Epithelial cell of esophagus (primary cell): ENCODE data around the gene PDE11A.
A peak's percentile ranks its signal among the peaks of the same experiment; 100 is the strongest.

ENCODE experiments used
- DNase-seq: peaks from one replicate; pipeline ENCODE4 v3.0.0; 2010; ENCODE audit warnings: low read depth
- H3K4me3 ChIP-seq: 2 replicates; pipeline ENCODE4 v1.5.1; 2011; ENCODE audit warnings: mild to moderate bottlenecking, low read length, control low read depth
- CTCF ChIP-seq: IDR thresholded peaks from 2 replicates; pipeline ENCODE4 v1.5.1; 2011; ENCODE audit warnings: low read depth, mild to moderate bottlenecking, low read length, control low read depth, inconsistent platforms; ENCODE audit not compliant: insufficient read depth; ENCODE audit errors: missing control alignments

The PDE11A gene

GRCh38 chr2:177998006-177998405 is 74.6 kb downstream of the PDE11A start:
- peak; percentile 39 for DNase-seq
- H3K4me3 ChIP-seq: no peak overlapping the region
- TF ChIP-seq CTCF: no peak

GRCh38 chr2:177992992-177993391 is 79.6 kb downstream of the PDE11A start:
- DNase-seq: no peak
- no peak overlapping the region for H3K4me3 ChIP-seq
- no peak for TF ChIP-seq CTCF

DNA sequence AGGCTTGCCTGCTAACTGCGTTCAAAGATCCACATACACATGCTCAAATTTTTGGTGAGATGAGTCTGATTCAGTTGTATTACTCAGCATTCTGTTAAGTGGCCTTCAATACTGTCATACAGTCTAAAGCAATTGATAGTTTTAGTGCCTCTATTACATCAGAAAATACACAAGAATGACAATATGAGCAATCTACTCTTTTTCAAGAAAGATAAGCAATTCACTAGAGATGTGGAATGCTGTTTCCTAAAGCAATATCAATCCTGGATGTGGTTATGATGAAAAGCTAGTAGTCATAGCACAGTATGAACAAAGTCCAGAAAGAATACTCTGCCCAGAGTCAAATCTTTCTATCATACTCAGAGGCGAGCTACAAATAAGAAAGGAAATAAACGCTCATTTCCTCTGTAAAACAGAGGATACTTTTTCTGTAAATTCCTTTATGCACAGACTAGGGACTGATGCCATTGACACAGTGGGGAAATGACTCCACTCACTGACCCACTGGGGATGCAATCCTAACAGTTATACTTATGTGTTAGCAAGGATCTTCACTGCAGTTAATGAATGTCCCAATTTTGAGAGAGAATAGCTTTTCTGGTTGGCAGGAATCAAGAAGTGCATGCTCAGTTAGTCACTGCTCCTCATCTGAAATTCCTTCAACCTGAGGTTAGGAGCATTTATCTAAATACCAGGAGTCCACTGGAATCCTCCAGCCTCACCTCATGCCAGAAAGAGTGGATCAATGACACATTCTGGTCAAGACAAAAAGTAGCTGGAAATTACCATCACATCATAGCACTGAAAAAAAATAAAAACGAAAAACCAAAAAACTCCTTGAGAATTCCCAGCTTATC is 83.3 kb downstream of the PDE11A start:
- no peak overlapping the region for H3K4me3 ChIP-seq
- DNase-seq: no peak
- no peak for TF ChIP-seq CTCF

GRCh38 chr2:177984749-177985148 is 87.8 kb downstream of the PDE11A start:
- H3K4me3 ChIP-seq: no peak overlapping the region
- no peak for TF ChIP-seq CTCF
- no peak for DNase-seq

DNA sequence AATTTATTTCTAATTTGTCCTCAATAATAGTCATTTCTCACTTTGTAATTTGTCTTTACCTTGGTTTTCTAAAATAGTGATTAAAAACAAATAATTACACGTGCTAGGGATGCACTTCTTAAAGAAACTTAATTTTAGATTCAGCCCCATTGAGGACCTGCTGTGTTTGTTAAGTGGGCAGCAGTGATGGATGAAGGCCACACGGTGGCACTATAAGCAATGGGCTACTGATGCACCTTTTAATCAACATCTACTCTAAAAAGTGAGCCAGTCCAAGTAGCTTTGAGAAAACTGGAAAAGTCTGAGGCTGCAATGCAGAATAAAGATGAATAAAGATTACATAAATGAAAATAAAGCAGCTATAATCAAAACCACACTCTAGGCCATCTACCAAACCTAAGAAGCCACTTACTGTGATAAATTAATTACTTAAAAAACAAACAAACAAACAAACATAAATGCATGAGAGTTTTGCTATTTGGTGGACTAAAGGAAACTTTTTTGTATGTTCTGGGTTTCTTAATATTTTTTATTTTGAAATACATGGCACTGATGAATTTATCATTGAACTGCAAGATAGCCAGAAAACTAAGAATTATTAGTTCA is 89.3 kb downstream of the PDE11A start:
- DNase-seq: peak; percentile 71
- TF ChIP-seq CTCF: peak; percentile 98
- H3K4me3 ChIP-seq: no peak overlapping the region

DNA sequence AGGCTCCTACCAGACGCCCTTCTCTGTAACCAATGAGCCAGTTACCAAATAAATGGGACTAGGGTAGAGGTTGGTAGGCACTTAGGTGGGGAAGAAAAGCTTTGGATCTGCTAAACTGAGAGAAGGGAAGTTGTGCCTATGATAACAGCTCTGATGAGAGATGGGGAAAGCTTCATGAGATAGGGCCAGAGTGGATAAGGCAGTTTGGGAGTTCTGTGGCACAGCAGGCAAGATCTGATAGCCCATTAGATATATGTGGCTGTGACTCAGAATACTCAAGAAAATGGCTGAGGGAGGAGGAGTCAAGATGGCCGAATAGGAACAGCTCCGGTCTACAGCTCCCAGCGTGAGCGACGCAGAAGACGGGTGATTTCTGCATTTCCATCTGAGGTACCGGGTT is 99.8 kb downstream of the PDE11A start:
- no peak for DNase-seq
- no peak overlapping the region for H3K4me3 ChIP-seq
- no peak for TF ChIP-seq CTCF
